H9 (cell line): ENCODE results near the gene TPSAB1. TPM values are rescaled to one million over a fixed set of nuclear protein-coding genes. Genes with fewer than 3 reads are reported as not detected.

Experiments used
- DNase-seq: peaks from one replicate; pipeline ENCODE4 v3.0.0-alpha.2; 2017
- H2AFZ ChIP-seq: one replicate; pipeline ENCODE4 v1.6.1; 2013; ENCODE audit warnings: mild to moderate bottlenecking, low read length, control low read depth, moderate library complexity
- H2AK5ac ChIP-seq: 2 replicates; pipeline ENCODE4 v1.6.1; 2013; ENCODE audit warnings: low read length, control low read depth, mixed read lengths; ENCODE audit not compliant: insufficient read length
- H2BK120ac ChIP-seq: one replicate; pipeline ENCODE4 v1.6.1; 2013; ENCODE audit warnings: low read depth, mild to moderate bottlenecking, low read length, control low read depth, inconsistent platforms; ENCODE audit not compliant: poor library complexity, severe bottlenecking
- H2BK12ac ChIP-seq: 2 replicates; pipeline ENCODE4 v1.6.1; 2013; ENCODE audit warnings: low read length, control low read depth, mixed read lengths, low read depth; ENCODE audit not compliant: insufficient read length
- H2BK15ac ChIP-seq: 2 replicates; pipeline ENCODE4 v1.6.1; 2013; ENCODE audit warnings: low read depth, low read length, control low read depth
- H2BK20ac ChIP-seq: one replicate; pipeline ENCODE4 v1.6.1; 2013; ENCODE audit warnings: low read depth, mild to moderate bottlenecking, low read length, control low read depth, inconsistent platforms; ENCODE audit not compliant: poor library complexity, severe bottlenecking
- H2BK5ac ChIP-seq: 2 replicates; pipeline ENCODE4 v1.6.1; 2013; ENCODE audit warnings: low read length, control low read depth, mixed read lengths; ENCODE audit not compliant: insufficient read length
- H3K14ac ChIP-seq: 2 replicates; pipeline ENCODE4 v1.6.1; 2013; ENCODE audit warnings: low read length, control low read depth; ENCODE audit not compliant: insufficient read depth
- H3K18ac ChIP-seq: 2 replicates; pipeline ENCODE4 v1.6.1; 2013; ENCODE audit warnings: low read depth, mild to moderate bottlenecking, mixed read lengths, low read length, control low read depth; ENCODE audit not compliant: insufficient read length
- H3K23ac ChIP-seq: 2 replicates; pipeline ENCODE4 v1.6.1; 2013; ENCODE audit warnings: low read length, control low read depth, mixed read lengths, low read depth; ENCODE audit not compliant: insufficient read length
- H3K23me2 ChIP-seq: 2 replicates; pipeline ENCODE4 v1.6.1; 2013; ENCODE audit warnings: low read depth, mild to moderate bottlenecking, mixed read lengths, low read length, control low read depth; ENCODE audit not compliant: insufficient read length, poor library complexity, severe bottlenecking
- H3K27ac ChIP-seq: 2 replicates; pipeline ENCODE4 v1.5.1; 2013; ENCODE audit warnings: low read length, control low read depth, mixed read lengths, low read depth; ENCODE audit not compliant: insufficient read length
- H3K27me3 ChIP-seq: 2 replicates; pipeline ENCODE4 v1.6.1; 2013; ENCODE audit warnings: low read length, control low read depth, inconsistent platforms; ENCODE audit not compliant: insufficient read depth
- H3K4ac ChIP-seq: 2 replicates; pipeline ENCODE4 v1.6.1; 2013; ENCODE audit warnings: low read depth, mild to moderate bottlenecking, control low read depth, inconsistent platforms, low read length, moderate library complexity
- H3K4me1 ChIP-seq: 2 replicates; pipeline ENCODE4 v1.6.1; 2013; ENCODE audit warnings: low read length, control low read depth, inconsistent platforms; ENCODE audit not compliant: insufficient read depth
- H3K4me2 ChIP-seq: 2 replicates; pipeline ENCODE4 v1.6.1; 2013; ENCODE audit warnings: low read length, control low read depth, mixed read lengths; ENCODE audit not compliant: insufficient read length, insufficient read depth
- H3K56ac ChIP-seq: 2 replicates; pipeline ENCODE4 v1.6.1; 2013; ENCODE audit warnings: low read depth, mild to moderate bottlenecking, mixed read lengths, low read length, control low read depth; ENCODE audit not compliant: insufficient read length
- H3K79me1 ChIP-seq: 2 replicates; pipeline ENCODE4 v1.6.1; 2013; ENCODE audit warnings: low read depth, mild to moderate bottlenecking, moderate library complexity, low read length, control low read depth, inconsistent platforms; ENCODE audit not compliant: insufficient read depth, poor library complexity, severe bottlenecking
- H3K79me2 ChIP-seq: 2 replicates; pipeline ENCODE4 v1.6.1; 2013; ENCODE audit warnings: low read length, control low read depth, inconsistent platforms; ENCODE audit not compliant: insufficient read depth
- H3K9ac ChIP-seq: 2 replicates; pipeline ENCODE4 v1.6.1; 2013; ENCODE audit warnings: low read length, control low read depth, mixed read lengths; ENCODE audit not compliant: insufficient read length; ENCODE audit errors: extremely low read depth
- H3K9me3 ChIP-seq: one replicate; pipeline ENCODE4 v1.6.1; 2013; ENCODE audit warnings: low read depth, low read length, inconsistent platforms; ENCODE audit not compliant: control insufficient read depth
- H3T11ph ChIP-seq: one replicate; pipeline ENCODE4 v1.6.1; 2013; ENCODE audit warnings: mild to moderate bottlenecking, low read length, control low read depth, inconsistent platforms
- H4K20me1 ChIP-seq: one replicate; pipeline ENCODE4 v1.6.1; 2013; ENCODE audit not compliant: control insufficient read depth, insufficient read length, insufficient read depth
- H4K5ac ChIP-seq: 2 replicates; pipeline ENCODE4 v1.6.1; 2013; ENCODE audit warnings: low read depth, mild to moderate bottlenecking, mixed read lengths, low read length, control low read depth; ENCODE audit not compliant: insufficient read length
- H4K8ac ChIP-seq: replicated peaks from 2 replicates; pipeline ENCODE4 v1.6.1; 2013; ENCODE audit warnings: low read length, control low read depth, mixed read lengths, low read depth; ENCODE audit not compliant: insufficient read length
- H4K91ac ChIP-seq: 2 replicates; pipeline ENCODE4 v1.6.1; 2013; ENCODE audit warnings: low read depth, mild to moderate bottlenecking, moderate library complexity, mixed read lengths, low read length, control low read depth; ENCODE audit not compliant: insufficient read length
- H3K27ac Mint-ChIP-seq, 3 experiments: 2 replicates in 2 of 3; 3 replicates in 1 of 3; pipeline ENCODE4 v1.8.0; 2020 to 2021; ENCODE audit warnings: mixed read lengths in 3 of 3, mild to moderate bottlenecking in 1 of 3, moderate library complexity in 1 of 3
- H3K27me3 Mint-ChIP-seq: 2 replicates; pipeline ENCODE4 v1.8.0; 2021; ENCODE audit warnings: low read depth, mild to moderate bottlenecking, moderate library complexity, mixed read lengths
- H3K36me3 Mint-ChIP-seq, 3 experiments: 2 replicates in 2 of 3; 3 replicates in 1 of 3; pipeline ENCODE4 v1.8.0; 2020 to 2021; ENCODE audit warnings: low read depth in 3 of 3, mixed read lengths in 3 of 3; ENCODE audit not compliant: insufficient read depth in 1 of 3
- H3K4me1 Mint-ChIP-seq, 2 experiments: 2 replicates each; pipeline ENCODE4 v1.8.0; 2020; ENCODE audit warnings: mixed read lengths in 2 of 2
- H3K4me3 Mint-ChIP-seq, 2 experiments: 2 replicates in 1 of 2; 3 replicates in 1 of 2; pipeline ENCODE4 v1.8.0; 2020 to 2021; ENCODE audit warnings: mild to moderate bottlenecking in 2 of 2, mixed read lengths in 2 of 2, moderate library complexity in 1 of 2
- H3K9me3 Mint-ChIP-seq, 2 experiments: 2 replicates in 1 of 2; 3 replicates in 1 of 2; pipeline ENCODE4 v1.8.0; 2020; ENCODE audit warnings: mild to moderate bottlenecking in 2 of 2, mixed read lengths in 2 of 2, moderate library complexity in 1 of 2
- CTCF ChIP-seq: fragments of 200-600 bp; sonication (generic); conservative IDR thresholded peaks from 3 replicates; pipeline ENCODE4 v1.8.0; 2021; ENCODE audit warnings: antibody characterized with exemption, mild to moderate bottlenecking
- WGBS: extraction: QIAGEN DNeasy Blood & Tissue Kit; methylation state at CpG from one replicate; pipeline ENCODE4 v1.1.7; 2013; ENCODE audit warnings: missing lambda C conversion rate, low lambda C conversion rate, mixed read lengths; ENCODE audit not compliant: insufficient read length; ENCODE audit errors: extremely low coverage; 5-methylcytosine and 5-hydroxymethylcytosine counted together
- total RNA-seq: library from RNA; stranded (reverse); gene quantifications from 2 replicates; pipeline ENCODE4 v1.2.1, GENCODE V29; 2021

Gene TPSAB1
- total RNA-seq, 1 experiment from 2014 or later: not detected

- no peak overlapping the region for H3K27ac Mint-ChIP-seq
- H3K4me2 ChIP-seq: no peak overlapping the region
- no peak for TF ChIP-seq CTCF
Observed at GRCh38 chr16:1213231-1213630, 27.3 kb upstream of the TPSAB1 start.

More at GRCh38 chr16:1213231-1213630, 27.3 kb upstream of the TPSAB1 start:
- H3K23ac ChIP-seq: no peak overlapping the region
- WGBS: no CpG with 5 or more reads among the region's 8 CpGs
- no peak overlapping the region for H4K8ac ChIP-seq
- no peaks in the 10 kb centered on the region for H3K4me1 ChIP-seq
- no peak overlapping the region for H3K9ac ChIP-seq
- H4K20me1 ChIP-seq: peaks cover 3% of the 10 kb centered on the region
- Mint-ChIP-seq H3K27me3 (no peaks in the 10 kb centered on the region), H3K9me3 (no peaks in the 10 kb centered on the region), H3K36me3 (peaks cover 2 to 44% (median 31%) of the 10 kb centered on the region in 3 experiments; a peak in 6 of 7 replicates), H3K4me3 (no peak overlapping the region), H3K4me1 (no peaks in the 10 kb centered on the region)
- H3K18ac ChIP-seq: no peak overlapping the region
- H3K27me3 ChIP-seq: no peaks in the 10 kb centered on the region
- no peak overlapping the region for H2BK20ac ChIP-seq
- no peak overlapping the region for H3K56ac ChIP-seq
- H2BK5ac ChIP-seq: no peak overlapping the region
- no peak overlapping the region for H3K4ac ChIP-seq
- H3K14ac ChIP-seq: no peak overlapping the region
- H2BK120ac ChIP-seq: no peak overlapping the region
- H3T11ph ChIP-seq: no peak overlapping the region
- H3K23me2 ChIP-seq: no peaks in the 10 kb centered on the region
- H3K27ac ChIP-seq: no peak overlapping the region
- no peaks in the 10 kb centered on the region for H3K9me3 ChIP-seq
- H2BK12ac ChIP-seq: no peak overlapping the region
- no peak for DNase-seq
- no peak overlapping the region for H4K5ac ChIP-seq
- H3K79me1 ChIP-seq: no peaks in the 10 kb centered on the region
- no peak overlapping the region for H4K91ac ChIP-seq
- H2AFZ ChIP-seq: no peak overlapping the region
- H3K79me2 ChIP-seq: no peaks in the 10 kb centered on the region
- H2BK15ac ChIP-seq: no peak overlapping the region
- no peak overlapping the region for H2AK5ac ChIP-seq
